Activated naive CD8-positive, alpha-beta T cell treated with anti-CD3 and anti-CD28 coated beads for 36 hours (primary cell): ENCODE measurements around the gene SET. TPM values are rescaled to one million over a fixed set of nuclear protein-coding genes. Genes with fewer than 3 reads are reported as not detected.

ENCODE experiments used
- DNase-seq: peaks from one replicate; pipeline ENCODE4 v3.0.0; 2021
- H3K27ac Mint-ChIP-seq: one replicate; pipeline ENCODE4 v1.8.0; 2022; ENCODE audit warnings: mild to moderate bottlenecking, moderate library complexity, mixed read lengths
- H3K27me3 Mint-ChIP-seq: one replicate; pipeline ENCODE4 v1.8.0; 2022; ENCODE audit warnings: mild to moderate bottlenecking, mixed read lengths
- H3K36me3 Mint-ChIP-seq: one replicate; pipeline ENCODE4 v1.8.0; 2021; ENCODE audit warnings: mild to moderate bottlenecking, mixed read lengths
- H3K4me1 Mint-ChIP-seq: one replicate; pipeline ENCODE4 v1.8.0; 2021; ENCODE audit warnings: mixed read lengths
- H3K4me3 Mint-ChIP-seq: one replicate; pipeline ENCODE4 v1.8.0; 2022; ENCODE audit warnings: mild to moderate bottlenecking, moderate library complexity, mixed read lengths
- H3K9me3 Mint-ChIP-seq: one replicate; pipeline ENCODE4 v1.8.0; 2022; ENCODE audit warnings: mixed read lengths
- total RNA-seq, 2 experiments: library from RNA; stranded (reverse); gene quantifications; one replicate each; pipeline ENCODE4 v1.2.3, GENCODE V29; 2021

The SET gene
- total RNA-seq, 2 experiments from 2014 or later: 953 to 971 TPM

DNA sequence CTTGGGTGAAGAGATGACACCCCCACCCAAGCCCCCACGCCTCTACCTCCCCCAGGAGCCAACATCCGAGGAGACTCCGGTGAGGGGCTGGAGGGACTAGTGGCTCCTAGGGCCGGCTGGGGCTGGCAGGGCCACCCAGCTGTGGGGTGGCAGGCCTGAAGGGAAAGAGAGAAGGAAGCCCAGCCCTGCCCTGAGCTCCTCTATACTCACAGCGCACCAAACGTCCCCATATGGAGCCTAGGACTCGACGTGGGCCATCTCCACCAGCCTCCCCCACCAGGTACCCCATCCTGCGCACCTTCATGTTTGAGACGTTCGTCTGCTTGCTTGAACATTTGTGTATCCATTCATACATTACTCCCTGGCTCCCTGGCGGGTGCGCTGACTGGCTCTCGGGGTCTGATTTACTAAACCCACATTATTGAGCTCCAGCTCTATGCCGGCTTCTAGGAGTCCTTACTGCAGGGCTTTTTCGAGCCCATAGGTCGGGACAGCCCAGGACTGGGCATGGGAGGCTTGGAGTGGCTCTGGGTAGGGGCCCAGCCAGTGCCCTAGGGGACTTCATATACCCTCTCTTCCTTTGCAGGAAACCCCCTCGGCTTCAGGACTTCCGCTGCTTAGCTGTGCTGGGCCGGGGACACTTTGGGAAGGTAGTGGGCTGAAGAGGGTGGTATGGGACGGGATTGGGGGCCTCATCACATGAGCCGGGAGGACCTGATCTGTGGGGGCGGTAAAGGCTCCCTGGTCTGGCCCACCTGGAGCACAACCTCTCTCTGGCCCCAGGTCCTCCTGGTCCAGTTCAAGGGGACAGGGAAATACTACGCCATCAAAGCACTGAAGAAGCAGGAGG is 25.8 kb downstream of the SET start:
- no peak overlapping the region for H3K4me3 Mint-ChIP-seq
- no peaks in the 10 kb centered on the region for H3K9me3 Mint-ChIP-seq
- H3K36me3 Mint-ChIP-seq: no peaks in the 10 kb centered on the region
- no peak overlapping the region for H3K27ac Mint-ChIP-seq
- H3K4me1 Mint-ChIP-seq: no peaks in the 10 kb centered on the region
- no peak for DNase-seq
- no peaks in the 10 kb centered on the region for H3K27me3 Mint-ChIP-seq

DNA sequence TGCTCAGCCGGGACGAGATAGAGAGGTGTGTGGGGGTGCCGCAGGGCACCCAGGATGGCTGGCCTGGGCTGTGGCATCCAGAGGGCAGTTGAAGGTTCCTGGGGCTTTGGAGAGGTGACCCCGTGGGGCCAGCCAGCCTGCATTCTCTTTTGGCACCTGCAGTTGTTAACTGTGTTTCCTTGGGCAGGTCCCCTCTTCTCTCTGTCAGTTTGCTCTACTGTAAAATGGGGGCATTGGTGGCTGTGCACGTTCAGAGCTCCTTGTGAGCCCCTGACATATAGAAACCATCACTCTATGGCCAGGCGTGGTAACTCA is 26.4 kb downstream of the SET start:
- DNase-seq: no peak
- no peaks in the 10 kb centered on the region for H3K9me3 Mint-ChIP-seq
- no peak overlapping the region for H3K27ac Mint-ChIP-seq
- peaks cover 1% of the 10 kb centered on the region for H3K36me3 Mint-ChIP-seq
- H3K27me3 Mint-ChIP-seq: no peaks in the 10 kb centered on the region
- H3K4me3 Mint-ChIP-seq: no peak overlapping the region
- H3K4me1 Mint-ChIP-seq: no peaks in the 10 kb centered on the region

DNA sequence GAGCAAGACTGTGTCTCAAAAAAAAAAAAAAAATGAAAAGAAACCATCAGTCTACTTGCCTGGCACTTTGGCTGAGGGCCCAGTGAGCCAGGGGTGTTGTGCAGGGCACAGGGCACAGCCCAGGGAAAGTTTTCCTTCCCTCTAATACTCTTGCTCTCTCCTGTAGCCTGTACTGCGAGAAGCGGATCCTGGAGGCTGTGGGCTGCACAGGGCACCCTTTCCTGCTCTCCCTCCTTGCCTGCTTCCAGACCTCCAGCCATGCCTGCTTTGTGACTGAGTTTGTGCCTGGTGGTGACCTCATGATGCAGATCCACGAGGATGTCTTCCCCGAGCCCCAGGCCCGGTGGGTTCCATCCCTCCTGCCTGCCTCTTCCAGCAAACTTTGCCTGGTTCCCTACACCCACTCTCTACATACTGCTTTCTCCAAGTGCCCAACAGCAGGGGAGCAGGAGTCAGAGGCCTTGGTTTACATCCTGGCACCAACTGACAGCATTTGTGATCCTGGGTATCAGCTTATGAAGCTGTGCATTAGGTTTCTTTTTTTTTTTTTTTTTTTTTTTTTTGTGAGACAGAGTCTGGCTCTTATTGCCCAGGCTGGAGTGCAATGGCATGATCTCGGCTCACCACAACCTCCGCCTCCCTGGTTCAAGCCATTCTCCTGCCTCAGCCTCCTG is 27.7 kb downstream of the SET start:
- Mint-ChIP-seq H3K27me3 (no peaks in the 10 kb centered on the region), H3K27ac (no peak overlapping the region), H3K36me3 (peaks cover 3% of the 10 kb centered on the region), H3K4me1 (no peaks in the 10 kb centered on the region), H3K4me3 (no peak overlapping the region), H3K9me3 (no peaks in the 10 kb centered on the region)
- DNase-seq: no peak

DNA sequence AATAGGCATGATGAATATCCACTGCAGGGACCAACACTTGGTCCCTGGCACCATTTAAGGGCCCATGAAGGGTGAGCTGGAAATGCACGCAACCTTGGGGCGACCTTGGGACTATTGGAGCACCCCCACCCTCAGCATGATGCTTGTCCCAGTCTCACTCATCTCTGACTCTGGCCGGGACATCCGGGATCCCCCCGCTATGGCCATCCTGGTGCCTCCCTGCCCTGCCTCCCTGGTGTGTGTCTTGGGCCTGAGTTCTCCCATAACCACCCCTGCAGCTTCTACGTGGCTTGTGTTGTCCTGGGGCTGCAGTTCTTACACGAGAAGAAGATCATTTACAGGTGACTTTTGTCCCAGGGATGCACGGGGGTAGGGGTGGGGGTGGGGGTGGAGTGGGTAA is 29.0 kb downstream of the SET start:
- Mint-ChIP-seq H3K4me3 (no peak overlapping the region), H3K36me3 (peaks cover 5% of the 10 kb centered on the region), H3K27ac (no peak overlapping the region), H3K4me1 (peaks cover 9% of the 10 kb centered on the region), H3K27me3 (no peaks in the 10 kb centered on the region), H3K9me3 (no peaks in the 10 kb centered on the region)
- no peak for DNase-seq

DNA sequence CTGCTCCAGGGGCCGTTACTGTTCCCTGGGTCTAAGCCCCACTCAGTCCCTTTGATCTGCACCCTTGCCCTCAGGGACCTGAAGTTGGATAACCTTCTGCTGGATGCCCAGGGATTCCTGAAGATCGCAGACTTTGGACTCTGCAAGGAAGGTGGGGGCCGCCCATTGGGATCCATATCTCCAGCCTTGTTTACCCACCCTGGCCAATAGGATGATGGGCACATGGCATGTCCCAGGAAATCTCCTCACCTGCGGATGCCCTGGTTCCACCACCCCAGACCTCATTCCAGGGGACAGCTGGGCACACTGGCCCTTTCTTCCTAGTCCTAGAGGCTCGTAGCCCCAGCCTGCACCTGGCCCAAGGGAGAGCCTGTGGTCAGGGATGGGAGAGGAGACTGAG is 29.5 kb downstream of the SET start:
- H3K27ac Mint-ChIP-seq: no peak overlapping the region
- H3K9me3 Mint-ChIP-seq: no peaks in the 10 kb centered on the region
- H3K4me3 Mint-ChIP-seq: no peak overlapping the region
- no peak for DNase-seq
- no peaks in the 10 kb centered on the region for H3K27me3 Mint-ChIP-seq
- H3K36me3 Mint-ChIP-seq: peaks cover 6% of the 10 kb centered on the region
- peaks cover 10% of the 10 kb centered on the region for H3K4me1 Mint-ChIP-seq

DNA sequence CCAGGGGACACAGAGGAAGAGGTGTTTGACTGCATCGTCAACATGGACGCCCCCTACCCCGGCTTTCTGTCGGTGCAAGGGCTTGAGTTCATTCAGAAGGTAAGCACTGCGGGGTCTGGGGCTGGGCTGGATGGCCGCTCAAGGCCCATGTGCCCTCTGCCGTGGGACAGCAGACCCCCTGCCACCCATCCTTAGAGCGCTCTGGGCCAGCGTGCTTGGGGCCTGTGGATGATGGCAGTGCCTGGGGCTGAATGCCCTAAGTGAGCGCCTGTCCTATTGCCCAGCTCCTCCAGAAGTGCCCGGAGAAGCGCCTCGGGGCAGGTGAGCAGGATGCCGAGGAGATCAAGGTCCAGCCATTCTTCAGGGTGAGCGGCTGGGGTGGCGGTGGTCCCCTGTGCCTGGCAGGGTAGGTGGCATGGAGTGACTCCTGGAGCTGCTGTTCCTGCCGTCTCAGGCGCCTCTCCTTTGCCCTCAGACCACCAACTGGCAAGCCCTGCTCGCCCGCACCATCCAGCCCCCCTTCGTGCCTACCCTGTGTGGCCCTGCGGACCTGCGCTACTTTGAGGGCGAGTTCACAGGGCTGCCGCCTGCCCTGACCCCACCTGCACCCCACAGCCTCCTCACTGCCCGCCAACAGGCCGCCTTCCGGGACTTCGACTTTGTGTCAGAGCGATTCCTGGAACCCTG is 31.0 kb downstream of the SET start:
- no peak overlapping the region for H3K4me3 Mint-ChIP-seq

DNA sequence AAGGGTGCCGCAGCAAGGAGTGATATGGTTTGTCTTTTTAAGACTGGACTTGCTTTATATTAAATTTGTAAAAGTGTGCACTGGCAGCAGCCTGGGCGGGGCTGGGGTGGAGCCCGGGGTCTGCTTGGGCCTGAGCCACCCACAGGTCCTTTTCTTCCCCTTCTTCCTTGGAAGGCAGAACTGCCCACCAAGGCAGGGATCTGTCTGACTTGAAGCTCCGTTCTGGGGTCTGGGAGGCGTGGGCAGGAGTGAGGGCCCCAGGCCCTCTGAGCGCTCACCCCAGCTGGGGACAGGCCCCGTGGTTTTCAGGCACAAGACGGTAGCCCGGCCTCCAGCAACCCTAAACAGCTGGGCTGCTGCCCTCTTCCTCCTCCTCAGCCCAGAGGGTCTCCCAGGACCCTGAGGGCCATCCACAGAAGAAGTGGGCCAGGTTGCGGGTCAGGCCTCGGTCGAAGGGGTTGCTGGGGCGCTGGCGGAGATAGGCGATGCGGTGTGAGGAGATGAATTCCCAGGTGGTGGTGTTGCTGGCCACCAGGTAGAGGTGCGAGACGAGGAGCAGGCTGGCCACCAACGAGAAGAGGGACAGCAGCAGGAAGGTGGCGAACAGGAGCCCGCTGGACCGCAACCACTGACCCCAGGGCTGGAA is 31.9 kb downstream of the SET start:
- Mint-ChIP-seq H3K27ac (no peak overlapping the region), H3K27me3 (no peaks in the 10 kb centered on the region), H3K9me3 (no peaks in the 10 kb centered on the region), H3K4me3 (no peak overlapping the region), H3K36me3 (peaks cover 8% of the 10 kb centered on the region), H3K4me1 (peaks cover 23% of the 10 kb centered on the region)
- DNase-seq: no peak

More for the DNA sequence above, 31.0 kb downstream of the SET start:
- Mint-ChIP-seq H3K4me1 (peaks cover 19% of the 10 kb centered on the region), H3K9me3 (no peaks in the 10 kb centered on the region), H3K36me3 (peaks cover 8% of the 10 kb centered on the region), H3K27me3 (no peaks in the 10 kb centered on the region), H3K27ac (no peak overlapping the region)
- no peak for DNase-seq

DNA sequence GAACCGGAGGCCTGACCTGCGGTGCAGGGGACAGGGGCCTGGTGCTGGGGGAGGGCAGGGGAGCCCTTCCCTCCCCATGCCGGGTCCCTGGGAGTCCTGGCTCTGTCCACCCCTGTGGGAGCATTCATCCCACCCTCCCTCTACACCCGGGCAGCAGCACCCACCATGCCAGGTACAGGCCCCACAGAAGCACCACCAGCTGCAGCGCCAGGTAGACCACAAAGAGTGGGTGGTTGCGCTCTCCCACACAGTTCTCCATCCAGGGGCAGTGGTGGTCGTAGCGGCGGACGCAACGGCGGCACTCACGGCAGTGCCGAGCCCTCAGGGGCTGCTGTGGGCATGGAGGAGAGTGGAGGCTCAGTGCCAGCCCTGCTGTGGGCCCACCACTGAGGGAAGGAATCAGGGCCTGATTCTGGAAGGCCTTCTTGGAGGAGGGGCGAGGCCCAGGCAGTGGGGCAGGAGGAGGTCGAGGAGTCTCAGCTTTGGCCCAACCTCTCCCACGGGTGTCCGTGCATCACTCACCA is 32.5 kb downstream of the SET start:
- H3K4me3 Mint-ChIP-seq: no peak overlapping the region

DNA sequence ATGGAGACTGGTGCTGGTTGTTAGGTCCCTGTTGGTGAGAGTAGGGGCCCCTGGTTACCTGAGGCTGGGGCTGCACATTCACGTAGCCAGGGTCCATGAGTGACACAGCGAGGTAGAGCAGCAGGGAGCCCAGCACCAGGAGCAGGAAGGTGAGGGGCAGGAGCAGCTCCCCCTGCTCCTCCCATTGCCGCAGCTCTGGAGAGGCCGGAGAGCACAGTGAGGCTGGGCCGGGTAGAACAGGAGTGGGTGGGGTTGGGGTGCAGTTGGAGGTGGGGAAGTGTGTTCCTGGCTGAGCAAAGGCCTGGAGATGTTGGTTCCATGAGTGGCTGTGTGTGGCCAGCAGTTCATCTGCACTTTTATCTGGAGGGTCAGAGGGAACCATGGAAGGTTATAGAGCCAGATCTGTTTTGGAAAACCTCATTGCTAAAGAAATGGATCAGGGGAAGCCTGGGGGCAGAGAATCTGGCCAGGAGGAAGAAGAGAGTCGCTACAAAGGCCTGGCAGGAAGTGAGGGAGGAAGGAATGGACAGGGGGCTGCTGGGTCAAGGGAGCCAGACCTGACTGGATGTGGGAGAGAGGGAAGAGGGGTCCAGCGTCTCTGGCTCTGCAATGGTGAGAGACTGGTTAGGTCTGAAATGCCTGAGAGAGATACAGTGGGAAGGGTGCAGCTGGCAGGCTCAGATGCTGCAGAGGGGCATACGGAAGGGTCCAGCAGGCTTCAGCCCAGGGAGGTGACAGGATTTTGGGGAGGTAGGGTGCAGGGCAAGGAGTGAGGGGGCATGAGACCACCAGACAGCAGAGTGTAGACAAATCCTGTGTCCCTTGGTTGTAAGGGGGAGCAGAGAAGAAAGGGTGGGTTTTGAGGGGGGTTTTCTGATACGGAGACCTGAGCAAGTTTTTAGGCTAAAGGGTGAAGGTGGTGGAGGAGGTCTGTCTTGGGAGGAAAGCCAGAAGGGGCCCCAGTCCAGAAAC is 33.6 kb downstream of the SET start:
- DNase-seq: no peak
- Mint-ChIP-seq H3K4me1 (peaks cover 26% of the 10 kb centered on the region), H3K27me3 (no peaks in the 10 kb centered on the region), H3K9me3 (no peaks in the 10 kb centered on the region), H3K27ac (peak overlapping the region; percentile 90), H3K4me3 (peak overlapping the region; percentile 98), H3K36me3 (peaks cover 8% of the 10 kb centered on the region)

More for the DNA sequence above, 32.5 kb downstream of the SET start:
- no peaks in the 10 kb centered on the region for H3K9me3 Mint-ChIP-seq
- peaks cover 8% of the 10 kb centered on the region for H3K36me3 Mint-ChIP-seq
- peaks cover 26% of the 10 kb centered on the region for H3K4me1 Mint-ChIP-seq
- H3K27me3 Mint-ChIP-seq: no peaks in the 10 kb centered on the region
- no peak for DNase-seq
- no peak overlapping the region for H3K27ac Mint-ChIP-seq

DNA sequence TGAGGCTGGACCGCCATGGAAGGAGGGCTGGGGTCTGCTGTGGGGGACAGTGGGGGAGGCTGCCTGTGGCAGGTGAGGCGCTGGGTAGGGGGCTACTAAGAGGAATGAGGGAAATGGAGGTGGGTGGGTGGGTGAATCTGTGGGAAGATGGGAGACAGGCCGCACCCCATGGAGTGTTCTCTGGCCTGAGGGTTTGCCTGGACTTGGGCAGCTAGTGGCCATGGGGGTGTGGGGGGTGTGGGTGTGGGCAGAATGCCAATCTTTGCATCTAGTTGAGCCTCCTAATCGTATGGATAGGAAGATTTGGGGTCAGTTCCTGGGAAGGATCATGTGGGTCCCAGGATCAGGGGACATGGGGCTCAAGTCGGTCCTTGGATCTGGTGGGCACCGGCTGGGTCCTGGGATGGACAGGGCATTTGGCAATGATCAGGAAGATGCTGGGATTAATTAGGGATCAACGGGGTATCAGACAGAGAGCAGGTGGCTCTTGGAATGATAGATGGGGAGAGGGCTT is 34.4 kb downstream of the SET start:
- Mint-ChIP-seq H3K27ac (peak overlapping the region; percentile 90), H3K9me3 (no peaks in the 10 kb centered on the region), H3K4me3 (peak overlapping the region; percentile 98), H3K4me1 (peaks cover 26% of the 10 kb centered on the region), H3K27me3 (no peaks in the 10 kb centered on the region), H3K36me3 (peaks cover 8% of the 10 kb centered on the region)
- no peak for DNase-seq

DNA sequence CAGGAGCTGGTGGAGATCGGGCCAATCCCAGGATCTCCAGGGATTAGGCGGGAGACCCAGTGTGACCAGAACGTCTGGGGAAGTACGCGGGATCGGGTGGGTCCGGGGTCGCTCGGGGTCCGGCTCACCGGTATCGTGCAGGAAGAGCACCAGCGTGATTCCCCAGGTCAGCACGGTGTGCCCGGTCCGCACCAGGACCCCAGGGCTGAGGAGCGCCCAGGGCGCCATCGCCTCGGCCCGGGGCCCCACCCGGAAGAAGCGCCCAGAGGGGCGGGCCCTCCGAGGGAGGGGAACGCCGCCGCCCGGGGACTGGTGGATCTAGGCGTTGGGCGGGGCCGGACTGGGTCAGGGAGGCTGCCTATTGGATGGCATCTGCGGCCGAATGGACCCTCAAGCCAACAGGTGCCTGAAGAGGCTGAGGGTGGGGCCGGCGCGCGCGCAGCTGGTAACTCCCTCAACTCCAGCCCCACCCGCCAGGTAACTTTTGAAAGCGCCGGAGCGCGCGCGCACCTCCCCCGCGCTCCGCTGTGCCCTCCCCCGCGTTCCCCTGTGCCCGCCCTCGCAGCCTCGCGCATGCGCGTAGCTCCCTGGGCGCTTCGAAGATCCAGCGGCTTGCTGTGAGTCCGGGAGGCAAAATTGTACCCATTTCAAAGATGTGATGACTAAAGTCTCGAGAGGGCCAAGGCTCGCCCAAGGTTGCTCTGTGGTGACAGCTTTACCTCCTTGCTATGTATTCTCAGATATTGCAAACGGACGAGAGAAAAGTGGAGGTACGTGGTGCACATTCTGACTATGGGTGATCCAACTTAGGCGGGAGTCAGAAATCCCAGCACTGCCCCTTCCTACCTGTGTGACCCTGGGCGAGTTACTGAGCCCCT is 35.1 kb downstream of the SET start, which contains the start of gene ZDHHC12:
Gene ZDHHC12, minus strand, starts transcription at position 262 of the 878 bp plus-strand sequence. Its CDS starts 34 bp downstream, at position 228.
- peak; percentile 99 for DNase-seq
- Mint-ChIP-seq H3K9me3 (no peaks in the 10 kb centered on the region), H3K36me3 (peaks cover 8% of the 10 kb centered on the region), H3K4me3 (peak within 1 kb of the TSS; percentile 98), H3K27ac (peak within 1 kb of the TSS; percentile 90), H3K27me3 (no peaks in the 10 kb centered on the region), H3K4me1 (peaks cover 26% of the 10 kb centered on the region)

DNA sequence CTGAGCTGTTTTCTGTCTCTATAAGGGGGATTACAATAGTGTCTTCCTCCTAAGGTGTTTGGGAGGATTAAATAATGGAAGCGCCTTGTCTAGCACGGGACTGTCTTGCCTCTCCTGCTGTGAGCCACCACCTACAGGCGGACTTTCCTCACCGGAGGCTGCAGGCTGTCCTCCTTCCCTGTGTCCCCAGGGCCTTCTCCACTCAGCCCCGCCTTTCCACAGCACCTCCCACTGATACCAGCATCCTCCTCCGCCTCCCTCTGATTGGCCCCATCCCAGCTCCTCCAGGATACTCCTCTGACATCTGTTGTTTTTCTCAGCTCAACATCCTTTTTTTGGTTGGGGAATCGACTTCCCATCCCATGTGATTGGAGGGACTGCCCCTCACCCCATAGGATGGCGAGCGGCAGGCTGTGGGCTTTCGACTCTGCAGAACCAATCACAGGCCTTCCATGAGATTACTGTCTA is 35.8 kb downstream of the SET start:
- Mint-ChIP-seq H3K36me3 (peaks cover 8% of the 10 kb centered on the region), H3K27me3 (no peaks in the 10 kb centered on the region), H3K27ac (peak overlapping the region; percentile 81), H3K9me3 (no peaks in the 10 kb centered on the region), H3K4me1 (peaks cover 26% of the 10 kb centered on the region), H3K4me3 (peak overlapping the region; percentile 89)
- DNase-seq: peak; percentile 37
